ENCODE data around the gene SLC43A2.

Gene SLC43A2

GRCh38 chr17:1650731-1651558 is 22.3 kb upstream of the SLC43A2 start:
- Histone ChIP-seq H3K36me3 (ENCODE audit: control insufficient read depth in 2 of 2, insufficient read depth in 2 of 2, low read length in 2 of 2) (peaks cover 57% of the 10 kb centered on the region in 2 donors), H3K4me3 (ENCODE audit: low read length in 2 of 2) (peak overlapping the region; percentile 20 to 33)

GRCh38 chr17:1649844-1650501 is 21.3 kb upstream of the SLC43A2 start, which contains the start of gene RILP:
Gene RILP (minus strand): TSS chr17:1649866. CDS start chr17:1649804, 62 bp downstream.
- H3K9ac ChIP-seq (ENCODE audit: low read depth in 1 of 2, low read length in 2 of 2), result peak within 1 kb of the TSS; percentile 78 to 95
- no peaks in the 10 kb centered on the region for H3K9me3 ChIP-seq (ENCODE audit: control insufficient read depth in 2 of 2, low read length in 2 of 2)
- H3K4me1 ChIP-seq (ENCODE audit: control insufficient read depth in 2 of 2, insufficient read depth in 2 of 2, low read length in 2 of 2), result peaks cover 28 to 35% of the 10 kb centered on the region in 2 donors

More at GRCh38 chr17:1650731-1651558, 22.3 kb upstream of the SLC43A2 start:
- Histone ChIP-seq H3K27me3 (ENCODE audit: control insufficient read depth in 2 of 2, insufficient read depth in 2 of 2, low read length in 2 of 2) (no peaks in the 10 kb centered on the region), H3K27ac (ENCODE audit: low read depth in 2 of 2, low read length in 2 of 2) (peak overlapping the region; percentile 99 to 100), H3K4me1 (ENCODE audit: control insufficient read depth in 2 of 2, insufficient read depth in 2 of 2, low read length in 2 of 2) (peaks cover 28 to 33% of the 10 kb centered on the region in 2 donors), H3K9ac (ENCODE audit: low read depth in 1 of 2, low read length in 2 of 2) (peak overlapping the region; percentile 11 to 95), H3K9me3 (ENCODE audit: control insufficient read depth in 2 of 2, low read length in 2 of 2) (no peaks in the 10 kb centered on the region)

GRCh38 chr17:1648963-1649843 is 20.6 kb upstream of the SLC43A2 start:
- Histone ChIP-seq H3K36me3 (ENCODE audit: control insufficient read depth in 2 of 2, insufficient read depth in 2 of 2, low read length in 2 of 2) (peaks cover 42 to 48% of the 10 kb centered on the region in 2 donors), H3K4me3 (ENCODE audit: low read length in 2 of 2) (peak overlapping the region; percentile 72 to 77), H3K9me3 (ENCODE audit: control insufficient read depth in 2 of 2, low read length in 2 of 2) (no peaks in the 10 kb centered on the region), H3K4me1 (ENCODE audit: control insufficient read depth in 2 of 2, insufficient read depth in 2 of 2, low read length in 2 of 2) (peaks cover 33 to 39% of the 10 kb centered on the region in 2 donors), H3K27ac (ENCODE audit: low read depth in 2 of 2, low read length in 2 of 2) (peak overlapping the region; percentile 99 to 100), H3K27me3 (ENCODE audit: control insufficient read depth in 2 of 2, insufficient read depth in 2 of 2, low read length in 2 of 2) (no peaks in the 10 kb centered on the region), H3K9ac (ENCODE audit: low read depth in 1 of 2, low read length in 2 of 2) (peak overlapping the region; percentile 76 to 95)

More at GRCh38 chr17:1649844-1650501, 21.3 kb upstream of the SLC43A2 start, which contains the start of gene RILP:
- H3K27me3 ChIP-seq (ENCODE audit: control insufficient read depth in 2 of 2, insufficient read depth in 2 of 2, low read length in 2 of 2), result no peaks in the 10 kb centered on the region
- peak within 1 kb of the TSS; percentile 72 to 77 for H3K4me3 ChIP-seq (ENCODE audit: low read length in 2 of 2)
- H3K27ac ChIP-seq (ENCODE audit: low read depth in 2 of 2, low read length in 2 of 2), result peak within 1 kb of the TSS; percentile 99 to 100
- peaks cover 49 to 54% of the 10 kb centered on the region in 2 donors for H3K36me3 ChIP-seq (ENCODE audit: control insufficient read depth in 2 of 2, insufficient read depth in 2 of 2, low read length in 2 of 2)

- peaks cover 33 to 39% of the 10 kb centered on the region in 2 donors for H3K36me3 ChIP-seq (ENCODE audit: control insufficient read depth in 2 of 2, insufficient read depth in 2 of 2, low read length in 2 of 2)
- peak overlapping the region; percentile 58 to 79 for H3K27ac ChIP-seq (ENCODE audit: low read depth in 2 of 2, low read length in 2 of 2)
- peak overlapping the region; percentile 41 to 68 for H3K9ac ChIP-seq (ENCODE audit: low read depth in 1 of 2, low read length in 2 of 2)
- H3K9me3 ChIP-seq (ENCODE audit: control insufficient read depth in 2 of 2, low read length in 2 of 2), result no peaks in the 10 kb centered on the region
- H3K4me3 ChIP-seq (ENCODE audit: low read length in 2 of 2), result peak overlapping the region; percentile 63 to 70
- H3K27me3 ChIP-seq (ENCODE audit: control insufficient read depth in 2 of 2, insufficient read depth in 2 of 2, low read length in 2 of 2), result no peaks in the 10 kb centered on the region
- peaks cover 41 to 46% of the 10 kb centered on the region in 2 donors for H3K4me1 ChIP-seq (ENCODE audit: control insufficient read depth in 2 of 2, insufficient read depth in 2 of 2, low read length in 2 of 2)
These were observed 19.7 kb upstream of the SLC43A2 start for GRCh38 chr17:1648173-1648962.

- Histone ChIP-seq H3K9me3 (ENCODE audit: control insufficient read depth in 2 of 2, low read length in 2 of 2) (no peaks in the 10 kb centered on the region), H3K27ac (ENCODE audit: low read depth in 2 of 2, low read length in 2 of 2) (peak overlapping the region in 1 of 2 donors; percentile 79), H3K4me1 (ENCODE audit: control insufficient read depth in 2 of 2, insufficient read depth in 2 of 2, low read length in 2 of 2) (peaks cover 41 to 46% of the 10 kb centered on the region in 2 donors), H3K27me3 (ENCODE audit: control insufficient read depth in 2 of 2, insufficient read depth in 2 of 2, low read length in 2 of 2) (no peaks in the 10 kb centered on the region), H3K36me3 (ENCODE audit: control insufficient read depth in 2 of 2, insufficient read depth in 2 of 2, low read length in 2 of 2) (peaks cover 28 to 34% of the 10 kb centered on the region in 2 donors), H3K4me3 (ENCODE audit: low read length in 2 of 2) (peak overlapping the region in 1 of 2 donors; percentile 70), H3K9ac (ENCODE audit: low read depth in 1 of 2, low read length in 2 of 2) (peak overlapping the region in 1 of 2 donors; percentile 68)
These were observed 19.2 kb upstream of the SLC43A2 start for GRCh38 chr17:1647802-1648171.

GRCh38 chr17:1646199-1646875 is 17.7 kb upstream of the SLC43A2 start:
- Histone ChIP-seq H3K4me3 (ENCODE audit: low read length in 2 of 2) (no peak overlapping the region), H3K36me3 (ENCODE audit: control insufficient read depth in 2 of 2, insufficient read depth in 2 of 2, low read length in 2 of 2) (peaks cover 14 to 19% of the 10 kb centered on the region in 2 donors), H3K9me3 (ENCODE audit: control insufficient read depth in 2 of 2, low read length in 2 of 2) (no peaks in the 10 kb centered on the region), H3K4me1 (ENCODE audit: control insufficient read depth in 2 of 2, insufficient read depth in 2 of 2, low read length in 2 of 2) (peaks cover 41 to 43% of the 10 kb centered on the region in 2 donors), H3K9ac (ENCODE audit: low read depth in 1 of 2, low read length in 2 of 2) (no peak overlapping the region), H3K27me3 (ENCODE audit: control insufficient read depth in 2 of 2, insufficient read depth in 2 of 2, low read length in 2 of 2) (no peaks in the 10 kb centered on the region), H3K27ac (ENCODE audit: low read depth in 2 of 2, low read length in 2 of 2) (peak overlapping the region in 1 of 2 donors; percentile 43)

GRCh38 chr17:1645207-1646171 is 16.9 kb upstream of the SLC43A2 start, which contains the start of gene SCARF1:
Gene SCARF1 (minus strand): TSS chr17:1645732. CDS start chr17:1645697, 35 bp downstream.
- no peaks in the 10 kb centered on the region for H3K9me3 ChIP-seq (ENCODE audit: control insufficient read depth in 2 of 2, low read length in 2 of 2)
- peak within 1 kb of the TSS; percentile 60 to 61 for H3K4me3 ChIP-seq (ENCODE audit: low read length in 2 of 2)
- peaks cover 6 to 11% of the 10 kb centered on the region in 2 donors for H3K36me3 ChIP-seq (ENCODE audit: control insufficient read depth in 2 of 2, insufficient read depth in 2 of 2, low read length in 2 of 2)
- peak within 1 kb of the TSS in 1 of 2 donors; percentile 68 for H3K27ac ChIP-seq (ENCODE audit: low read depth in 2 of 2, low read length in 2 of 2)
- H3K9ac ChIP-seq (ENCODE audit: low read depth in 1 of 2, low read length in 2 of 2), result peak within 1 kb of the TSS in 1 of 2 donors; percentile 6
- no peaks in the 10 kb centered on the region for H3K27me3 ChIP-seq (ENCODE audit: control insufficient read depth in 2 of 2, insufficient read depth in 2 of 2, low read length in 2 of 2)
- peaks cover 33 to 35% of the 10 kb centered on the region in 2 donors for H3K4me1 ChIP-seq (ENCODE audit: control insufficient read depth in 2 of 2, insufficient read depth in 2 of 2, low read length in 2 of 2)
